Measurements from ENCODE around the gene PELO. TPM values are rescaled to one million over a fixed set of nuclear protein-coding genes. Genes with fewer than 3 reads are reported as not detected.

The PELO gene
- total RNA-seq, 2 experiments from 2014 or later: 24.8 TPM

- H3K27me3 Mint-ChIP-seq: no peaks in the 10 kb centered on the region
- H3K36me3 Mint-ChIP-seq: peaks cover 6% of the 10 kb centered on the region
- no peak overlapping the region for H3K4me3 Mint-ChIP-seq
- no peak for DNase-seq
- no peaks in the 10 kb centered on the region for H3K9me3 Mint-ChIP-seq
- no peak overlapping the region for H3K27ac Mint-ChIP-seq
- peaks cover 31% of the 10 kb centered on the region for H3K4me1 Mint-ChIP-seq
Observed at GRCh38 chr5:52784737-52785136, 3.0 kb upstream of the PELO start.

GRCh38 chr5:52786391-52786790 is 1.3 kb upstream of the PELO start:
- Mint-ChIP-seq H3K4me1 (peaks cover 44% of the 10 kb centered on the region), H3K36me3 (peaks cover 20% of the 10 kb centered on the region), H3K9me3 (no peaks in the 10 kb centered on the region), H3K27me3 (no peaks in the 10 kb centered on the region), H3K4me3 (no peak overlapping the region), H3K27ac (no peak overlapping the region)
- DNase-seq: no peak

- H3K4me1 Mint-ChIP-seq: peaks cover 44% of the 10 kb centered on the region
Observed at GRCh38 chr5:52786949-52787599, 642 bp upstream of the PELO start.

GRCh38 chr5:52788505-52788821 is 747 bp downstream of the PELO start:
- DNase-seq: no peak
- Mint-ChIP-seq H3K4me3 (peak overlapping the region; percentile 89), H3K27me3 (no peaks in the 10 kb centered on the region), H3K4me1 (peaks cover 44% of the 10 kb centered on the region), H3K9me3 (no peaks in the 10 kb centered on the region), H3K36me3 (peaks cover 21% of the 10 kb centered on the region), H3K27ac (peak overlapping the region; percentile 68)

More at GRCh38 chr5:52786949-52787599, 642 bp upstream of the PELO start:
- peaks cover 20% of the 10 kb centered on the region for H3K36me3 Mint-ChIP-seq
- DNase-seq: no peak
- H3K27me3 Mint-ChIP-seq: no peaks in the 10 kb centered on the region
- peak overlapping the region; percentile 89 for H3K4me3 Mint-ChIP-seq
- peak overlapping the region; percentile 88 for H3K27ac Mint-ChIP-seq
- no peaks in the 10 kb centered on the region for H3K9me3 Mint-ChIP-seq

- no peak overlapping the region for H3K27ac Mint-ChIP-seq
- H3K9me3 Mint-ChIP-seq: no peaks in the 10 kb centered on the region
- DNase-seq: no peak
- H3K36me3 Mint-ChIP-seq: peaks cover 21% of the 10 kb centered on the region
- H3K4me3 Mint-ChIP-seq: peak overlapping the region; percentile 89
- no peaks in the 10 kb centered on the region for H3K27me3 Mint-ChIP-seq
- peaks cover 42% of the 10 kb centered on the region for H3K4me1 Mint-ChIP-seq
Observed at GRCh38 chr5:52789378-52789777, 1.7 kb downstream of the PELO start.

- DNase-seq: no peak
- no peak overlapping the region for H3K27ac Mint-ChIP-seq
- H3K9me3 Mint-ChIP-seq: no peaks in the 10 kb centered on the region
- peaks cover 21% of the 10 kb centered on the region for H3K36me3 Mint-ChIP-seq
- peak overlapping the region; percentile 89 for H3K4me3 Mint-ChIP-seq
- peaks cover 42% of the 10 kb centered on the region for H3K4me1 Mint-ChIP-seq
- no peaks in the 10 kb centered on the region for H3K27me3 Mint-ChIP-seq
Observed at GRCh38 chr5:52789851-52790250, 2.1 kb downstream of the PELO start.

- no peaks in the 10 kb centered on the region for H3K9me3 Mint-ChIP-seq
- H3K4me3 Mint-ChIP-seq: no peak overlapping the region
- no peak for DNase-seq
- H3K27ac Mint-ChIP-seq: no peak overlapping the region
- peaks cover 38% of the 10 kb centered on the region for H3K4me1 Mint-ChIP-seq
- H3K27me3 Mint-ChIP-seq: no peaks in the 10 kb centered on the region
- H3K36me3 Mint-ChIP-seq: peaks cover 21% of the 10 kb centered on the region
Observed at GRCh38 chr5:52791366-52791765, 3.6 kb downstream of the PELO start.

GRCh38 chr5:52794519-52794918 is 6.8 kb downstream of the PELO start:
- DNase-seq: no peak
- Mint-ChIP-seq H3K4me1 (peaks cover 38% of the 10 kb centered on the region), H3K27ac (no peak overlapping the region), H3K27me3 (no peaks in the 10 kb centered on the region), H3K4me3 (no peak overlapping the region), H3K9me3 (no peaks in the 10 kb centered on the region), H3K36me3 (peaks cover 21% of the 10 kb centered on the region)

- Mint-ChIP-seq H3K9me3 (no peaks in the 10 kb centered on the region), H3K36me3 (peaks cover 22% of the 10 kb centered on the region), H3K4me1 (peaks cover 29% of the 10 kb centered on the region), H3K4me3 (no peak overlapping the region), H3K27ac (no peak overlapping the region), H3K27me3 (no peaks in the 10 kb centered on the region)
- DNase-seq: no peak
Observed at GRCh38 chr5:52796031-52796430, 8.3 kb downstream of the PELO start.

GRCh38 chr5:52796516-52797103 is 8.9 kb downstream of the PELO start:
- Mint-ChIP-seq H3K4me3 (no peak overlapping the region), H3K4me1 (peaks cover 30% of the 10 kb centered on the region), H3K36me3 (peaks cover 24% of the 10 kb centered on the region), H3K9me3 (no peaks in the 10 kb centered on the region), H3K27ac (no peak overlapping the region), H3K27me3 (no peaks in the 10 kb centered on the region)
- no peak for DNase-seq

GRCh38 chr5:52798938-52799337 is 11.2 kb downstream of the PELO start:
- peak overlapping the region; percentile 98 for H3K27ac Mint-ChIP-seq
- peaks cover 34% of the 10 kb centered on the region for H3K4me1 Mint-ChIP-seq
- DNase-seq: no peak
- H3K9me3 Mint-ChIP-seq: no peaks in the 10 kb centered on the region
- peak overlapping the region; percentile 95 for H3K4me3 Mint-ChIP-seq
- no peaks in the 10 kb centered on the region for H3K27me3 Mint-ChIP-seq
- peaks cover 34% of the 10 kb centered on the region for H3K36me3 Mint-ChIP-seq

- H3K4me3 Mint-ChIP-seq: peak overlapping the region; percentile 95
- no peaks in the 10 kb centered on the region for H3K27me3 Mint-ChIP-seq
- H3K27ac Mint-ChIP-seq: peak overlapping the region; percentile 98
- peak; percentile 17 for DNase-seq
- peaks cover 39% of the 10 kb centered on the region for H3K4me1 Mint-ChIP-seq
- peaks cover 38% of the 10 kb centered on the region for H3K36me3 Mint-ChIP-seq
- no peaks in the 10 kb centered on the region for H3K9me3 Mint-ChIP-seq
Observed at GRCh38 chr5:52799358-52799982, 11.8 kb downstream of the PELO start.

GRCh38 chr5:52799983-52800393 is 12.3 kb downstream of the PELO start:
- Mint-ChIP-seq H3K4me3 (peak overlapping the region; percentile 95), H3K27me3 (no peaks in the 10 kb centered on the region), H3K9me3 (no peaks in the 10 kb centered on the region), H3K4me1 (peaks cover 41% of the 10 kb centered on the region), H3K36me3 (peaks cover 42% of the 10 kb centered on the region), H3K27ac (peak overlapping the region; percentile 98)
- DNase-seq: peak; percentile 96

- Mint-ChIP-seq H3K27ac (peak overlapping the region; percentile 98), H3K9me3 (no peaks in the 10 kb centered on the region), H3K36me3 (peaks cover 46% of the 10 kb centered on the region), H3K4me3 (peak overlapping the region; percentile 95), H3K27me3 (no peaks in the 10 kb centered on the region), H3K4me1 (peaks cover 43% of the 10 kb centered on the region)
- peak; percentile 68 for DNase-seq
Observed at GRCh38 chr5:52800394-52801213, 12.9 kb downstream of the PELO start.

GRCh38 chr5:52801329-52801728 is 13.6 kb downstream of the PELO start:
- Mint-ChIP-seq H3K4me3 (peak overlapping the region; percentile 95), H3K9me3 (no peaks in the 10 kb centered on the region), H3K36me3 (peaks cover 49% of the 10 kb centered on the region), H3K27me3 (no peaks in the 10 kb centered on the region), H3K27ac (peak overlapping the region; percentile 98), H3K4me1 (peaks cover 44% of the 10 kb centered on the region)
- no peak for DNase-seq
